H1 (cell line): Measurements from ENCODE around the gene CORO6. TPM values are rescaled to one million over a fixed set of nuclear protein-coding genes. Genes with fewer than 3 reads are reported as not detected.
A peak's percentile ranks its signal among the peaks of the same experiment; 100 is the strongest.

Experiments used
- CTCF ChIA-PET: fragments of 300-600 bp; sonication (Branson Sonifier 250); formaldehyde crosslinking; loops from one replicate; lab custom pipeline; 2021; ENCODE audit not compliant: partially characterized antibody; lab: Charles Lee
- POLR2A ChIA-PET: fragments of 300-600 bp; sonication (Branson Sonifier 250); formaldehyde crosslinking; loops from one replicate; lab custom pipeline; 2021; ENCODE audit warnings: inconsistent platforms; ENCODE audit not compliant: partially characterized antibody; lab: Charles Lee
- DNase-seq, 2 experiments: peaks; one replicate each; pipeline versions ENCODE4 v3.0.0 to v3.0.0-alpha.2; 2010 to 2022; ENCODE audit warnings: low spot score in 2 of 2, low read depth in 1 of 2, mixed read lengths in 1 of 2
- FAIRE-seq: peaks from 2 replicates; lab custom pipeline; 2011; peaks lifted over from hg19 to GRCh38; lab: Jason Lieb, UNC
- H2AFZ ChIP-seq: 2 replicates; pipeline ENCODE4 v1.8.1; 2012; ENCODE audit warnings: low read length, inconsistent platforms
- H2AK5ac ChIP-seq: 2 replicates; pipeline ENCODE4 v1.6.1; 2013; ENCODE audit warnings: low read depth, low read length
- H2BK120ac ChIP-seq: replicated peaks from 2 replicates; pipeline ENCODE3; 2013; ENCODE audit warnings: low read depth, low read length, inconsistent platforms
- H2BK12ac ChIP-seq: 2 replicates; pipeline ENCODE4 v1.6.1; 2013; ENCODE audit warnings: low read depth, low read length
- H2BK15ac ChIP-seq: 2 replicates; pipeline ENCODE4 v1.6.1; 2013; ENCODE audit warnings: low read length
- H2BK20ac ChIP-seq: 2 replicates; pipeline ENCODE4 v1.6.1; 2013; ENCODE audit warnings: low read length
- H2BK5ac ChIP-seq: 2 replicates; pipeline ENCODE4 v1.6.1; 2013; ENCODE audit warnings: low read depth, low read length
- H3K14ac ChIP-seq: 2 replicates; pipeline ENCODE4 v1.6.1; 2013; ENCODE audit warnings: inconsistent platforms; ENCODE audit not compliant: insufficient read length
- H3K18ac ChIP-seq: 2 replicates; pipeline ENCODE4 v1.6.1; 2013; ENCODE audit warnings: low read length; ENCODE audit errors: extremely low read depth
- H3K23ac ChIP-seq: 2 replicates; pipeline ENCODE4 v1.6.1; 2013; ENCODE audit warnings: inconsistent platforms; ENCODE audit not compliant: insufficient read length
- H3K23me2 ChIP-seq: 2 replicates; pipeline ENCODE4 v1.6.1; 2013; ENCODE audit warnings: low read depth, low read length
- H3K27ac ChIP-seq: 2 replicates; pipeline ENCODE4 v1.6.1; 2011; ENCODE audit warnings: low read depth, low read length, inconsistent platforms
- H3K27me3 ChIP-seq, 4 experiments: replicated peaks in 1 of 4; 1 replicate in 1 of 4; 2 replicates in 3 of 4; pipeline versions ENCODE4 v1.6.1 to v1.8.1; 2011 to 2013; ENCODE audit warnings: low read length in 3 of 4, mild to moderate bottlenecking in 3 of 4, inconsistent platforms in 2 of 4, mixed read lengths in 2 of 4, moderate library complexity in 1 of 4; ENCODE audit not compliant: control insufficient read depth in 3 of 4, insufficient read depth in 3 of 4; ENCODE audit errors: extremely low read depth in 1 of 4
- H3K36me3 ChIP-seq, 4 experiments: 2 replicates each; pipeline versions ENCODE4 v1.6.1 to v1.8.1; 2011 to 2013; ENCODE audit warnings: mild to moderate bottlenecking in 4 of 4, low read length in 3 of 4, moderate library complexity in 2 of 4, control low read depth in 1 of 4, inconsistent platforms in 1 of 4; ENCODE audit not compliant: insufficient read depth in 4 of 4, control insufficient read depth in 2 of 4
- H3K4ac ChIP-seq: replicated peaks from 2 replicates; pipeline ENCODE3; 2013; ENCODE audit warnings: low read length, low read depth, mixed read lengths, inconsistent platforms; ENCODE audit not compliant: insufficient read length
- H3K4me1 ChIP-seq, 4 experiments: replicated peaks in 1 of 4; 1 replicate in 1 of 4; 2 replicates in 3 of 4; pipeline versions ENCODE4 v1.6.1 to v1.8.1; 2011 to 2013; ENCODE audit warnings: low read length in 3 of 4, inconsistent platforms in 2 of 4, mixed read lengths in 1 of 4; ENCODE audit not compliant: insufficient read depth in 4 of 4, control insufficient read depth in 3 of 4
- H3K4me2 ChIP-seq, 2 experiments: 2 replicates each; pipeline versions ENCODE4 v1.6.1 to v1.8.1; 2011 to 2013; ENCODE audit warnings: low read depth in 2 of 2, low read length in 2 of 2, control low read depth in 1 of 2, inconsistent platforms in 1 of 2, mild to moderate bottlenecking in 1 of 2; ENCODE audit not compliant: insufficient read depth in 1 of 2
- H3K4me3 ChIP-seq, 4 experiments: fragments of 200-600, 300-600 bp in 1 of 4; sonication (generic), shearing (Covaris generic), sonication (Bioruptor Twin) in 1 of 4; 2 replicates each; pipeline versions ENCODE4 v1.5.1 to v1.8.1; 2011 to 2016; ENCODE audit warnings: low read length in 4 of 4, low read depth in 3 of 4, control low read depth in 2 of 4, inconsistent platforms in 2 of 4, mild to moderate bottlenecking in 2 of 4, mixed read lengths in 1 of 4, moderate library complexity in 1 of 4; ENCODE audit not compliant: insufficient read depth in 2 of 4; ENCODE audit errors: extremely low read depth in 1 of 4
- H3K56ac ChIP-seq: replicated peaks from 2 replicates; pipeline ENCODE3; 2013; ENCODE audit warnings: low read depth, mild to moderate bottlenecking, mixed read lengths, low read length, inconsistent platforms; ENCODE audit not compliant: insufficient read length
- H3K79me1 ChIP-seq: 2 replicates; pipeline ENCODE4 v1.6.1; 2013; ENCODE audit warnings: low read depth, low read length, control low read depth
- H3K79me2 ChIP-seq, 2 experiments: 2 replicates each; pipeline versions ENCODE4 v1.6.1 to v1.8.1; 2012 to 2013; ENCODE audit warnings: low read length in 2 of 2, mild to moderate bottlenecking in 2 of 2, inconsistent platforms in 1 of 2; ENCODE audit not compliant: insufficient read depth in 2 of 2, control insufficient read depth in 1 of 2
- H3K9ac ChIP-seq, 4 experiments: replicated peaks in 1 of 4; 1 replicate in 1 of 4; 2 replicates in 3 of 4; pipeline versions ENCODE4 v1.6.1 to v1.8.1; 2011 to 2013; ENCODE audit warnings: low read depth in 3 of 4, low read length in 3 of 4, control low read depth in 2 of 4, mild to moderate bottlenecking in 2 of 4, moderate library complexity in 2 of 4, inconsistent platforms in 1 of 4; ENCODE audit errors: extremely low read depth in 1 of 4
- H3K9me3 ChIP-seq, 2 experiments: 2 replicates each; pipeline versions ENCODE4 v1.6.1 to v1.8.1; 2012 to 2013; ENCODE audit warnings: mild to moderate bottlenecking in 2 of 2, moderate library complexity in 2 of 2, control low read depth in 1 of 2, inconsistent platforms in 1 of 2, low read depth in 1 of 2, low read length in 1 of 2, mixed read lengths in 1 of 2; ENCODE audit not compliant: insufficient read depth in 2 of 2
- H4K20me1 ChIP-seq, 2 experiments: replicated peaks in 1 of 2; 2 replicates each; pipeline versions ENCODE3 to v1.8.1; 2011 to 2013; ENCODE audit warnings: inconsistent platforms in 2 of 2, low read length in 2 of 2, mild to moderate bottlenecking in 1 of 2; ENCODE audit not compliant: insufficient read depth in 2 of 2, control insufficient read depth in 1 of 2
- H4K5ac ChIP-seq: 2 replicates; pipeline ENCODE4 v1.6.1; 2013; ENCODE audit warnings: low read length, low read depth, mixed read lengths, inconsistent platforms; ENCODE audit not compliant: insufficient read length
- H4K8ac ChIP-seq: 2 replicates; pipeline ENCODE4 v1.8.0; 2013; ENCODE audit warnings: mild to moderate bottlenecking, moderate library complexity, low read length, inconsistent platforms; ENCODE audit not compliant: insufficient read depth; ENCODE audit errors: extremely low read depth
- H4K91ac ChIP-seq: replicated peaks from 2 replicates; pipeline ENCODE3; 2013; ENCODE audit warnings: low read length, mixed read lengths, inconsistent platforms; ENCODE audit not compliant: insufficient read length
- CHD2 ChIP-seq: IDR thresholded peaks from 2 replicates; pipeline ENCODE4 v1.6.1; 2012; ENCODE audit warnings: low read length, improper control_type of control experiment
- CTBP2 ChIP-seq: IDR thresholded peaks from 2 replicates; pipeline ENCODE4 v1.7.0; 2011; ENCODE audit warnings: borderline replicate concordance, mild to moderate bottlenecking, moderate library complexity, mixed read lengths, low read length; ENCODE audit not compliant: insufficient read depth, insufficient read length
- MAFK ChIP-seq: IDR thresholded peaks from 2 replicates; pipeline ENCODE4 v1.6.1; 2012; ENCODE audit warnings: low read depth, mild to moderate bottlenecking, improper control_type of control experiment, low read length
- WGBS, 2 experiments: shearing (Covaris generic) in 1 of 2; methylation state at CpG; one replicate each; pipeline versions ENCODE4 v1.1.6 to v1.1.7; 2013 to 2015; ENCODE audit warnings: low lambda C conversion rate in 2 of 2, mixed read lengths in 2 of 2, inconsistent platforms in 1 of 2, low coverage in 1 of 2, missing lambda C conversion rate in 1 of 2; ENCODE audit not compliant: insufficient replicate concordance in 2 of 2, insufficient coverage in 1 of 2, insufficient read length in 1 of 2; ENCODE audit errors: extremely low coverage in 1 of 2, missing lambda C conversion rate in 1 of 2; 5-methylcytosine and 5-hydroxymethylcytosine counted together
- polyA plus RNA-seq, 7 experiments: library from polyadenylated mRNA; depleted of rRNA in 3 of 7; stranded (reverse) in 5 of 7; unstranded in 2 of 7; fragments of >200 nt in 5 of 7; fragments of 200-250 nt in 2 of 7; gene quantifications; 1 replicate in 5 of 7; 2 replicates in 1 of 7; 4 replicates in 1 of 7; pipeline versions ENCODE4 v1.2.1 to v1.2.3, GENCODE V29; 2011 to 2013; ENCODE audit warnings: missing spikeins in 2 of 7, mixed read lengths in 2 of 7
- total RNA-seq: library from RNA; stranded (reverse); fragmentation: NEBNext Ultra II Directional; extraction: Animal tissue kit (Norgen Biotek cat#: 25700); gene quantifications from 2 replicates; pipeline ENCODE4 v1.2.1, GENCODE V29; 2021

Gene CORO6
- total and polyA plus RNA-seq, 2 of the 8 experiments (the other 6 are each of a cell fraction or from before 2014, with no cell fraction given), result 2.5 to 8.6 TPM

DNA sequence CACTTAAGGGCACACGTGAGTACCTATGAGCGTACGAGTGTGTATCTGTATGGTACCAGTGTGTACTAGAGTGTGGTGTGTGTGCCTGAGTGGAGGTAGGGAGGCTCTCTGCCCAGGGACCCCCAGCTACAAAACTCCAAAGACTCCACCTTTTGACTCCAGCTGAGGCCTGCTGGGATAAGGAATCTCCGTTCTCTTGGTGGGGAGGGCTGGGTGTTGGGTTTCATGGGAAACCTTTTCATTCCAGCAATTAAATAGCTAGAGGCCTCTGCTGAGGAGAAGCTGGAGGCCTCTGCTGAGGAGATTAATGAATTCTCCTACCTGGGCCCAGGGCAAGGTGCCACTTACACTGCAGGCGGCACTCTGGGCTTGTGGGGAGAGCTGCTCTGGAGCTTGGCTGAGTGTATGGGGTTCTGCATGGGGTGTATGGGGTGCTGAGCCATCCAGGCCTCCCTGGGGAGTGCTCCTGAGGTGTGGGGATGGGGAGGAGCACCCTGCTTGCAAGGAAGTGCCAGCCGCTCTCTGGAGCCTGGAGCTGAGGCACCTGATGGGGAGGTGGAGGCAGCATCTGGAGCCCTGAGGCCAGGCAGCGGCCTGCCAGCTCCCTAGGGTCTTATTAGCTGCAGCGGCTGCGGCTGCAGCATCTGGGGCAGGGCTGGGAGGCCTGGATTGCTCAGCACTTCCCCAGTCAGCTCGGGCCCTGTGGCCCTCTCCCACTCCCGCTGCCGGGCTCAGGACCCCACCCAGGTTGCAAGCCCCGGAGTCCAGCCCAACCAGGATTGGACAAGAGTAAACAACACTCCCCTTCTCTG, 25.1 kb downstream of the CORO6 start:
- Histone ChIP-seq H2AFZ (no peak overlapping the region), H2BK120ac (peak overlapping the region; percentile 34), H3K9ac (peak overlapping the region in 2 of 4 experiments; percentile 2 to 4; a peak in 1 of 7 replicates), H3K36me3 (no peaks in the 10 kb centered on the region), H3K4me2 (peak overlapping the region; percentile 57 to 75), H3K14ac (peak overlapping the region; percentile 0), H4K8ac (peak overlapping the region; percentile 54), H3K23me2 (peaks cover 8% of the 10 kb centered on the region), H3K18ac (peak overlapping the region; percentile 97), H2BK15ac (peak overlapping the region; percentile 98), H3K4ac (peak overlapping the region; percentile 91), H3K23ac (peak overlapping the region; percentile 72), H2AK5ac (peak overlapping the region; percentile 85), H3K4me3 (peak overlapping the region in 2 of 4 experiments; percentile 5 to 20; a peak in 3 of 8 replicates), H4K20me1 (peaks cover 0 to 20% of the 10 kb centered on the region in 2 experiments), H3K56ac (peak overlapping the region; percentile 42), H2BK5ac (peak overlapping the region; percentile 93), H3K79me1 (peaks cover 9% of the 10 kb centered on the region), H3K79me2 (peaks cover 0 to 45% of the 10 kb centered on the region in 2 experiments; a peak in 2 of 4 replicates), H2BK20ac (peak overlapping the region; percentile 90), H3K27me3 (no peaks in the 10 kb centered on the region), H3K9me3 (no peaks in the 10 kb centered on the region), H4K5ac (peak overlapping the region; percentile 23), H3K4me1 (peaks cover 10 to 40% (median 27%) of the 10 kb centered on the region in 4 experiments), H4K91ac (peak overlapping the region; percentile 97), H2BK12ac (peak overlapping the region; percentile 98; the same call in 1 of the 2 replicates), H3K27ac (no peak overlapping the region)
- 57% methylated on average over 13 of the region's 13 CpGs; no CpG with 5 or more reads in 1 of the 2 experiments for WGBS, 2 experiments
- ChIA-PET CTCF (interaction anchor here (0.6 to 8.1 kb wide), 12 partner anchors 11 to 744 kb away, joined by 3 to 74 read pairs (median 4); no protein-coding TSS in a partner anchor), POLR2A (interaction anchor here (0.7 to 1.5 kb wide), 8 partner anchors 9 to 25 kb away, joined by 3 to 4 read pairs (median 3); partner anchors contain the start of gene GIT1)
- TF ChIP-seq MAFK, result no peak
- no peak for TF ChIP-seq CHD2
- peak; percentile 57 for TF ChIP-seq CTBP2
- no peak for FAIRE-seq
- peak in 1 of 2 experiments; percentile 54 for DNase-seq
